ENCODE results near the gene NEK11.

GRCh38 chr3:131174752-131175151 is 148.1 kb downstream of the NEK11 start:
- TF ChIP-seq POLR2AphosphoS5 (IDR thresholded peaks at IDR 0.05; ENCODE audit: low read depth, low read length) (no peak), REST (IDR thresholded peaks at IDR 0.05; ENCODE audit: insufficient read depth in 1 of 2, low read depth in 2 of 2, low read length in 1 of 2) (no peak), SIN3A (IDR thresholded peaks at IDR 0.05; ENCODE audit: borderline replicate concordance, insufficient read depth, low read depth, low read length) (no peak)
- TF ChIP-seq, protein P1, sequence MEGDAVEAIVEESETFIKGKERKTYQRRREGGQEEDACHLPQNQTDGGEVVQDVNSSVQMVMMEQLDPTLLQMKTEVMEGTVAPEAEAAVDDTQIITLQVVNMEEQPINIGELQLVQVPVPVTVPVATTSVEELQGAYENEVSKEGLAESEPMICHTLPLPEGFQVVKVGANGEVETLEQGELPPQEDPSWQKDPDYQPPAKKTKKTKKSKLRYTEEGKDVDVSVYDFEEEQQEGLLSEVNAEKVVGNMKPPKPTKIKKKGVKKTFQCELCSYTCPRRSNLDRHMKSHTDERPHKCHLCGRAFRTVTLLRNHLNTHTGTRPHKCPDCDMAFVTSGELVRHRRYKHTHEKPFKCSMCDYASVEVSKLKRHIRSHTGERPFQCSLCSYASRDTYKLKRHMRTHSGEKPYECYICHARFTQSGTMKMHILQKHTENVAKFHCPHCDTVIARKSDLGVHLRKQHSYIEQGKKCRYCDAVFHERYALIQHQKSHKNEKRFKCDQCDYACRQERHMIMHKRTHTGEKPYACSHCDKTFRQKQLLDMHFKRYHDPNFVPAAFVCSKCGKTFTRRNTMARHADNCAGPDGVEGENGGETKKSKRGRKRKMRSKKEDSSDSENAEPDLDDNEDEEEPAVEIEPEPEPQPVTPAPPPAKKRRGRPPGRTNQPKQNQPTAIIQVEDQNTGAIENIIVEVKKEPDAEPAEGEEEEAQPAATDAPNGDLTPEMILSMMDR (IDR thresholded peaks at IDR 0.05): no peak

Measured in Panc1 (cell line).